ENCODE data around the gene MRPL58. TPM values are rescaled to one million over a fixed set of nuclear protein-coding genes. Genes with fewer than 3 reads are reported as not detected.

The MRPL58 gene
- total and polyA plus RNA-seq, 10 of the 15 experiments (the other 5 are each of a cell fraction or from before 2014, with no cell fraction given), result 23.0 to 64.3 (median 51.9) TPM

DNA sequence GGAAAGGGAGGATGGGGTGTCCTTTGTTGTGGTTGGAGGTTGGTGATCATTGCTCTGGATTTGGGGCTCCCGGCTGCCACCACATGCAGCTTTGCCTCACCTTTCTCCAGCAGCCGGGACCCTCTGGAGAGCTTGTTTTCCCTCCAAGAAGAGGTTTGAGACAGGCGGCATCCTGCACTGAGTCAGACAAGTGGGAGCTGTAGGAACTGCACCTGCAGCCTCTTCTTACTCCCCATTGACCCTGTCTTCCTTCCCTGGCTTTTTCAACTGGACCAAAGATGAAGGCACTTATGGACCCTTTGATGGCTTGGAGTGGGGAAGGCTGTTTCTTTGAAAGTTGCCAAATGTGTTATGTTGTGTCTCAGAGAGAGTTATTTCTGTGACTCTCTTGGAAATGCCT is 51.2 kb downstream of the MRPL58 start:
- ChIA-PET RAD21 (ENCODE audit: unreplicated experiment) (interaction anchor here (1.5 kb wide), 1 partner anchor 102 kb away, joined by 4 read pairs; no protein-coding TSS in a partner anchor), CTCF (no interaction called here), SMC1A (ENCODE audit: uncharacterized antibody, unreplicated experiment) (interaction anchor here (0.6 to 1.2 kb wide), 2 partner anchors 102 to 138 kb away, joined by 3 to 4 read pairs; no protein-coding TSS in a partner anchor), POLR2A (no interaction called here)
- H3K9ac ChIP-seq (ENCODE audit: control insufficient read depth, insufficient read depth, low read length), result no peak overlapping the region
- ATAC-seq (no peak), FAIRE-seq (no peak), DNase-seq (ENCODE audit: low read depth, low spot score) (no peak)
- intact Hi-C loops (cut with micrococcal nuclease; ENCODE audit: unreplicated experiment) (no loop called here), in situ Hi-C loops (cut with MboI) (no loop called here)
- H4K20me1 ChIP-seq (ENCODE audit: control insufficient read depth, insufficient read depth), result no peaks in the 10 kb centered on the region
- H2AFZ ChIP-seq (ENCODE audit: control insufficient read depth, low read depth, low read length), result no peak overlapping the region
- no peaks in the 10 kb centered on the region for H3K9me3 ChIP-seq (replicated peaks; ENCODE audit: control insufficient read depth, insufficient read depth, low read length)
- TF ChIP-seq NFYB (IDR thresholded peaks at IDR 0.05; ENCODE audit: insufficient read depth, low read depth, low read length) (no peak), RB1 (IDR thresholded peaks at IDR 0.05; ENCODE audit: borderline replicate concordance) (no peak), WRNIP1 (IDR thresholded peaks at IDR 0.05; ENCODE audit: borderline replicate concordance, low read depth, low read length) (no peak), DPF2 (IDR thresholded peaks at IDR 0.05) (no peak), TAF1 (IDR thresholded peaks at IDR 0.05; ENCODE audit: borderline replicate concordance, low read depth, low read length) (no peak), ZNF217 (IDR thresholded peaks at IDR 0.05) (no peak), RCOR1 (conservative IDR thresholded peaks at IDR 0.05; ENCODE audit: low read depth, low read length) (no peak), SUPT20H (IDR thresholded peaks at IDR 0.05; ENCODE audit: borderline replicate concordance, control insufficient read depth, low read depth, low read length) (no peak), ZNF207 (IDR thresholded peaks at IDR 0.05; ENCODE audit: borderline replicate concordance) (no peak), STAT1 (conservative IDR thresholded peaks at IDR 0.05) (no peak), SP1 (IDR thresholded peaks at IDR 0.05; ENCODE audit: low read depth, low read length) (no peak)
- TF ChIP-seq, protein P1, sequence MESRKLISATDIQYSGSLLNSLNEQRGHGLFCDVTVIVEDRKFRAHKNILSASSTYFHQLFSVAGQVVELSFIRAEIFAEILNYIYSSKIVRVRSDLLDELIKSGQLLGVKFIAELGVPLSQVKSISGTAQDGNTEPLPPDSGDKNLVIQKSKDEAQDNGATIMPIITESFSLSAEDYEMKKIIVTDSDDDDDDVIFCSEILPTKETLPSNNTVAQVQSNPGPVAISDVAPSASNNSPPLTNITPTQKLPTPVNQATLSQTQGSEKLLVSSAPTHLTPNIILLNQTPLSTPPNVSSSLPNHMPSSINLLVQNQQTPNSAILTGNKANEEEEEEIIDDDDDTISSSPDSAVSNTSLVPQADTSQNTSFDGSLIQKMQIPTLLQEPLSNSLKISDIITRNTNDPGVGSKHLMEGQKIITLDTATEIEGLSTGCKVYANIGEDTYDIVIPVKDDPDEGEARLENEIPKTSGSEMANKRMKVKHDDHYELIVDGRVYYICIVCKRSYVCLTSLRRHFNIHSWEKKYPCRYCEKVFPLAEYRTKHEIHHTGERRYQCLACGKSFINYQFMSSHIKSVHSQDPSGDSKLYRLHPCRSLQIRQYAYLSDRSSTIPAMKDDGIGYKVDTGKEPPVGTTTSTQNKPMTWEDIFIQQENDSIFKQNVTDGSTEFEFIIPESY (IDR thresholded peaks at IDR 0.05), result no peak
- no peaks in the 10 kb centered on the region for H3K79me2 ChIP-seq (ENCODE audit: control insufficient read depth, insufficient read depth, low read length)
- no peak overlapping the region for H3K4me2 ChIP-seq (ENCODE audit: control insufficient read depth, insufficient read depth)
- 100% methylated on average over 3 of the region's 3 CpGs for WGBS (ENCODE audit: insufficient coverage, insufficient replicate concordance, low lambda C conversion rate, missing lambda C conversion rate)
- peaks cover 4 to 16% of the 10 kb centered on the region in 2 experiments; a peak in 3 of 4 replicates for H3K36me3 ChIP-seq (ENCODE audit: control insufficient read depth in 2 of 2, insufficient read depth in 2 of 2, low read length in 1 of 2)
- no peak overlapping the region for H3K4me3 ChIP-seq
- BruUV-seq (replicated peaks), result no TSS peak
- no peak overlapping the region for H3K27ac ChIP-seq (ENCODE audit: control insufficient read depth, insufficient read depth)
- H3K4me1 ChIP-seq (ENCODE audit: control insufficient read depth, insufficient read depth, low read length), result peaks cover 15% of the 10 kb centered on the region
- H3K27me3 ChIP-seq (replicated peaks in 1 of 2; ENCODE audit: control insufficient read depth in 2 of 2, insufficient read depth in 2 of 2, low read length in 1 of 2), result no peaks in the 10 kb centered on the region

Data from GM12878 (cell line).